HG03460 (cell line): ENCODE measurements around the gene TCERG1L.

ENCODE experiments used
- ATAC-seq: cut with Tn5 transposase; IDR thresholded peaks from one replicate; pipeline ENCODE4 v1.9.1; 2021; ENCODE audit not compliant: unreplicated experiment

TCERG1L gene

DNA sequence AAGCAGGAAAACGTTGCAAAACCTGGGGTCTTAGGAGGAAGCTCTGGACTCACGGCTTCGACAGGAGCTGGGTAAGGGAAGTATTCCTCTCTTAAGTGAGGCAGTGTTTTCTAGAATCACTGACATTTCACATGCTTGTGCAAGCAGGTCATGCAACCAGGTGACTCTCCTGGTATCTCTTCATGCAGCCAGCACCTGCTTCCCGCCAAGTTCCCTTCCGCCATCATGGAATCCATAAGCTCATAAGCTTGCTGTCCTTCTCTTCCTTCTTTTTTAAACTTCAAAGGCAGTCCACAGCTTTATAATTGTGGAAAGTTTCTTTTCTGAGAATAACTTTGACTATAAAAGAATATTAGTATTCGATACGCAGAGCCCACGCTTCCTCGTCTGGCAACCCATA lies 256.1 kb downstream of the TCERG1L start:
- ATAC-seq: no peak

DNA sequence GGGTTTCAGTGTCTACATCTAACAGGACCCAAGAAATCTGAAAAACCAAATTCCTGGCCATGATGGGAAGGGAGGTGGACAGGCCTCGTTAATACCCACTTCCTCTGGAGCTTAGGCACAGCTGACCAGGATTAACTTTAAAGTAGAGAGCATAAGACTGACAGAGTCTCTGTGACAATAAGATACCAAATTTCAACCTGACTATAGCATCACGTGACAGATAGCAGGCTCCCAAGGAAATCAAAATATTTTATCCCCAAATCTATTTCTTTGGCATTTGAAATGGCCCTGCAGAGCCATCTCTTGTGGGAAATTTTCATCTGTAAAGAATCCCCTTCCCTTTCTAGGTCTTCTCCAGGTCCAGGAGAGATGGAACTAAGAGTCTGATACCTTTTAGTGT lies 258.3 kb downstream of the TCERG1L start:
- ATAC-seq: no peak

DNA sequence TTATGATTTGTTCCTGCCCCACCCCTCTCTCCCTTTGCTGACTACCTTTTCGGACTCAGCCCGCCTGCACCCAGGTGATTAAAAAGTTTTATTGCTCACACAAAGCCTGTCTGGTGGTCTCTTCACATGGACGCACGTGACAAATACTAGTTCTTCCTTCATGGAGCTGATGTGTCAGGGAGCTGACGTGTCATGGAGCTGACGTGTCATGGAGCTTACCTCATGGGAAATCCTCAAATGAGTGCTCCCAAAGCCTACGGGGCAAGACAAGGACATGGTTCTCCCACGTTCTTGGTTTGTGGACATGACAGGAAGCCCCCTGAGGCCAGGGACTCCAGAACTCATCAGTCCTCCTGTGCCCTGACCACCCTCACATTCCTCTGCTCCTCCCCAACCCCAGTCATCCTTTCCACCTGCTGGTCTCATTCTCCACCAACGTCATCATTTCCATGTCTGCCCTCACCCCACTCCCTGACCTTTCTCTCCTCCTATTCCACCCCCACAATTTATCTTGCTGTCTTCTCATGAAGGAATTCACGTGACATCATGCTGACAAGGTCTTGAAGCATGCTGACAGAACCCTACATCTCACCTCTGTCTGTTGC lies 261.3 kb downstream of the TCERG1L start:
- no peak for ATAC-seq

DNA sequence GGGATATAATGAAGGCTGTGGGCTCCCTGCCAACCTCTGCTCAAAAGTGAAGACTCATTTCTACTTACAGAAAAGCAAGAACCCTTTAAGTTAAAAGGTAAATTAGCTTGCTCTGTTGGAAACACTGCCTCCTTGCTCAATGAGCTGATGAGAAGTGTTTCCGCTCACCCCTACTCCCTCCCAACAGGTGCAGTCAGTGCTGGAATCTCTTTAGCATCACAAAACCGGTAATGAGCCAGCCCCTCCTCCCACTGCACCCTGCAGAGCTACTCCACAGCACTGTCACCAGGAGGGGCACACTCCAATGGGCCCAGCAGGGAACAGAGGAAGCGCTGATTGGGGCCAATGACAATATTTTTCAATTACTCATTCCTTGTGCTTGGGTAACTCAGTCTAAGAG lies 262.5 kb downstream of the TCERG1L start:
- ATAC-seq: no peak

DNA sequence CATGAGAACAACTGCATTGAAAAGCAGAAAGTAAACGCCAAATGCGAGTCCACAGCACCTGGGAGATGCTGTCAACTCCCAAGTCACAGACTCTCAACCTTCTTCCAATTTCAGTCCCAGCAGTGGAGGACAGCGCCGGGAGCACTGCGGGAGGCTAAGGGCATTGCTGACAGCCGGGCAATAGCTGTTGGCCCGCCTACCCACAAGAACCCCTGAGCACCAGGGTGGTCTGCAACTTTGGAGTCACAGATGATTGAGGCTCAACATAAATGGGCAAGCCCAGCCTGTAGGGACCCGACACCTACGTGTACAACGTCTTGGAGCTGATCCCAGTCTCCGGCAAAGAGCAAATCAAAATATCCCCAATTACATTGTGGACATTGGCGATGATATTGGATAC lies 262.9 kb downstream of the TCERG1L start:
- ATAC-seq: no peak

DNA sequence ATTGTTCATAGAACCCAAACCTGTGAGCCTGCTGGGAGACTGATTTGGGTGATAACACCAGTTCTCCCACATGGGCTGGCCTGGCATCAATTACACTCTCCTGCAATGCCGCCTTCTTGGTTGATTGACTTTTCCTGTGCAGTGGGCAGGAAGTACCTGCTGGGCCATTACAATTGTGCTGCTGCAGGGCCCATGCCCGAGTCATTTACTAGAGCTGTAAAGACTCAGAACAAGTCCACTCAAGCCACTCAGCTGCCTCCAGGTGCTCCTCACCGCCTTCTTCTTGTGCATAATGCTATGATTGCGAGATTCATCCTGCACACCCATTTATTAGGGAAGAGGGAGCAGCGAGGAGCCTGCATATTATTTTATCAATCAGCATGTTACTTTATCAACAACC lies 264.0 kb downstream of the TCERG1L start:
- no peak for ATAC-seq

DNA sequence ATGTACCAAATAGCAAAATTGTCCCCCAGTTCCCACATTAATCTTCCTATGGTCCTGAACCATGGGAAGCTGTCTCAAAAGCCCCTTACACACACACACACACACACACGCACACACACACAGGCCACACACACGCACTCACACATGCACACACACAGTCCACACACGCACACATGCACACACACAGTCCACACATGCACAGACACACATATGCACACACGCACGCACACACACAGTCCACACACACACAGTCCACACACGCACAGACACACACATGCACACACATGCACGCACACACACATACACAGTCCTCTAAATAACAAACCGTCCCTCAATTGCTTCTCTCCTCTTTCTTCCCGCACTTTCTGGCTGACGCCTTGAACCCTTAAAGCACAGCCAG lies 265.3 kb downstream of the TCERG1L start:
- ATAC-seq: no peak

DNA sequence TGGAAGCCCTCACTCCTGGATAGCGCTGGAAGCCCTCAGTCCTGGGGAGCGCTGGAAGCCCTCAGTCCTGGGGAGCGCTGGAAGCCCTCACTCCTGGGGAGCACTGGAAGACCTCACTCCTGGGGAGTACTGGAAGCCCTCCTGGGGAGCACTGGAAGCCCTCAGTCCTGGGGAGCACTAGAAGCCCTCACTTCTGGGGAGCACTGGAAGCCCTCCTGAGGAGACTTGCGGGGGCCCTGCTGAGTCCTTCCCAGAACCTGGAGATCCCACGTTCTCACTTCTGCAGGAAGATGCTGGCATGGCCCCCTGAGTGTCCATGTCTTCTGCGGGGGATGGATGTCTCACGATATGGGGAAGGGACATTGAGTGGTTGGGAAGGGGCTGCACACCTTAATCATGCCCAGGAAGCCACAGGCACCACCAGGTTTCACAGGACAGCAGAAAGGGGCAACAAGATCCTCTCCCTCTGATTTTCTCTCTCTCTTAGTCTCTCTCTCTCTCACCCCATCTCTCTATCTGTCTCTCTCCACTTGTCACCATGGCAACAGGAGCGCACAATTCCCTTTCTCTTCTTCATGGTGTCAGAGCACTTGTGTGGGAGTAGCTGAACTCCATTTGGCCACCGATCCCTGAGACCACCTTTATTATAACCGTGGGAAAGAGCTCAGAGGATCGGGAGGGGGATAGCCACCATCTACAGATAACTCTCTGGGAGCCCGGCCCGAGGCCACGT lies 267.0 kb downstream of the TCERG1L start:
- ATAC-seq: no peak

DNA sequence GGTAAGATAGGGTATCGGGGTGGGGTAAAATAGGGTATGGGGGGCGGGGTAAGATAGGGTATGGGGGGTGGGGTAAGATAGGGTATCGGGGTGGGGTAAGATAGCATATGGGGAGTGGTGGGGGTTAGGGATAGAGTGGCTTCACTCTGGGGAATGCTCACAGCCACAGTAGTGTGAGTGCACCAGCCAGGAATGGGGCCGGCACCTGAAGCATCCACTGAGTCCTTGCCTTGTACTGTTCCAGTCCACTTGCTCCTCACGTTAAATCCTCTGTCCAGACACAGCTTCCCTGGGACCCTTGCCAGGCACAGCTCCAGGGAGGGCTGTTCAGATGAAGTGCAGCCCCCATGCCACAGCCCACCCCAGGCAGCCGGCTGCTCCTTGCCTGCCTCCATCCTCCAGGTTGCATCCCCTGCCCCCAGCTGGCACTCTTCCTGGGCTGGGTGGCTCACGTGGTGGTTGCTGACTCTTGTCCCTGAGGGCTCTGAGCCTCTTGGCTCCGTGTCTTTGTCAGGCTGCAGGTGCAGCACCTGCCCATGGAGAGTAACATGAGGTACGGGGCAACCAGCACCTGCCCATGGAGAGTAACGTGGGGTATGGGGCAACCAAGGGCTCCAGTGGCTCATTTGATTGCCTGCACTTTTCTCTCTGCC lies 268.4 kb downstream of the TCERG1L start:
- ATAC-seq: no peak
